CD4-positive, alpha-beta T cell (primary cell): ENCODE data around the gene FZD1. TPM values are rescaled to one million over a fixed set of nuclear protein-coding genes. Genes with fewer than 3 reads are reported as not detected.

ENCODE experiments used
- ATAC-seq: fragments of 200-7000 bp; cut with Tn5 transposase; one replicate; pipeline ENCODE4 v1.10.0; 2022; ENCODE audit warnings: mild to moderate bottlenecking; ENCODE audit not compliant: poor library complexity
- CTCF ChIA-PET: fragments of 350-600 bp; sonication (Branson Sonifier 250); formaldehyde crosslinking; loops from one replicate; lab custom pipeline; 2021; ENCODE audit warnings: antibody characterized with exemption, inconsistent platforms; lab: Charles Lee
- POLR2A ChIA-PET: fragments of 350-600 bp; sonication (Branson Sonifier 250); formaldehyde crosslinking; loops from one replicate; lab custom pipeline; 2021; ENCODE audit warnings: antibody characterized with exemption, inconsistent platforms; lab: Charles Lee
- DNase-seq, 14 experiments: peaks; one replicate each; pipeline ENCODE4 v3.0.0-alpha.2; 2013 to 2020; ENCODE audit warnings: mixed read lengths in 2 of 14
- H3K27ac ChIP-seq, 2 donors: one replicate each; pipeline versions ENCODE4 v1.5.1 to v1.7.0; 2013; ENCODE audit warnings: low read length in 2 of 2, low read depth in 1 of 2, mild to moderate bottlenecking in 1 of 2
- H3K27me3 ChIP-seq, 2 experiments: 1 replicate in 1 of 2; 2 replicates in 1 of 2; pipeline versions ENCODE4 v1.6.1 to v1.7.0; 2013; ENCODE audit warnings: low read length in 2 of 2, control low read depth in 1 of 2, mild to moderate bottlenecking in 1 of 2, moderate library complexity in 1 of 2; ENCODE audit not compliant: insufficient read depth in 2 of 2, control insufficient read depth in 1 of 2
- H3K36me3 ChIP-seq: one replicate; pipeline ENCODE4 v1.6.1; 2013; ENCODE audit warnings: low read length, control low read depth; ENCODE audit not compliant: insufficient read depth
- H3K4me1 ChIP-seq: one replicate; pipeline ENCODE4 v1.6.1; 2013; ENCODE audit warnings: low read length, control low read depth; ENCODE audit not compliant: insufficient read depth
- H3K4me3 ChIP-seq: one replicate; pipeline ENCODE4 v1.5.1; 2013; ENCODE audit warnings: mild to moderate bottlenecking, low read length, moderate library complexity
- H3K9me3 ChIP-seq, 2 experiments: 1 replicate in 1 of 2; 2 replicates in 1 of 2; pipeline versions ENCODE4 v1.6.1 to v1.7.0; 2013; ENCODE audit warnings: low read length in 2 of 2, mild to moderate bottlenecking in 2 of 2, control low read depth in 1 of 2, moderate library complexity in 1 of 2; ENCODE audit not compliant: control insufficient read depth in 1 of 2, insufficient read depth in 1 of 2
- H3K27ac Mint-ChIP-seq: one replicate; pipeline ENCODE4 v1.8.0; 2020; ENCODE audit warnings: mixed read lengths
- H3K27me3 Mint-ChIP-seq: one replicate; pipeline ENCODE4 v1.8.0; 2021; ENCODE audit warnings: mixed read lengths
- H3K36me3 Mint-ChIP-seq: one replicate; pipeline ENCODE4 v1.8.0; 2021; ENCODE audit warnings: low read depth, mixed read lengths
- H3K4me1 Mint-ChIP-seq: one replicate; pipeline ENCODE4 v1.8.0; 2021; ENCODE audit warnings: low read depth, mixed read lengths
- H3K4me3 Mint-ChIP-seq: one replicate; pipeline ENCODE4 v1.8.0; 2020; ENCODE audit warnings: mild to moderate bottlenecking, mixed read lengths
- H3K9me3 Mint-ChIP-seq: one replicate; pipeline ENCODE4 v1.8.0; 2020; ENCODE audit warnings: mixed read lengths
- intact Hi-C, 2 experiments: fragments of 100-400 bp; cut with DNase I in 1 of 2; cut with micrococcal nuclease in 1 of 2; formaldehyde crosslinking; loops; one replicate each; pipeline versions ENCODE4 v1.15.1 to v1.9.0; 2023 to 2025; cut with DNase I, micrococcal nuclease
- total RNA-seq, 174 experiments: library from RNA in 2 of 174; stranded (reverse) in 2 of 174; gene quantifications; one replicate each; pipeline ENCODE4 v1.2.3 and lab custom pipeline; 2021 to 2026
- TF ChIP-seq, protein P1 (sequence below): fragments of 200-600 bp; IDR thresholded peaks from one replicate; pipeline ENCODE4 v1.8.0; 2022; ENCODE audit warnings: antibody characterized with exemption, mild to moderate bottlenecking

Gene FZD1
- total RNA-seq, 2 experiments from 2014 or later: 0.22 to 0.28 TPM

DNA sequence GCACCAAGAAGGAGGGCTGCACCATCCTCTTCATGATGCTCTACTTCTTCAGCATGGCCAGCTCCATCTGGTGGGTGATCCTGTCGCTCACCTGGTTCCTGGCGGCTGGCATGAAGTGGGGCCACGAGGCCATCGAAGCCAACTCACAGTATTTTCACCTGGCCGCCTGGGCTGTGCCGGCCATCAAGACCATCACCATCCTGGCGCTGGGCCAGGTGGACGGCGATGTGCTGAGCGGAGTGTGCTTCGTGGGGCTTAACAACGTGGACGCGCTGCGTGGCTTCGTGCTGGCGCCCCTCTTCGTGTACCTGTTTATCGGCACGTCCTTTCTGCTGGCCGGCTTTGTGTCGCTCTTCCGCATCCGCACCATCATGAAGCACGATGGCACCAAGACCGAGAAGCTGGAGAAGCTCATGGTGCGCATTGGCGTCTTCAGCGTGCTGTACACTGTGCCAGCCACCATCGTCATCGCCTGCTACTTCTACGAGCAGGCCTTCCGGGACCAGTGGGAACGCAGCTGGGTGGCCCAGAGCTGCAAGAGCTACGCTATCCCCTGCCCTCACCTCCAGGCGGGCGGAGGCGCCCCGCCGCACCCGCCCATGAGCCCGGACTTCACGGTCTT, 1.9 kb downstream of the FZD1 start:
- Mint-ChIP-seq H3K4me3 (peak overlapping the region; percentile 88), H3K27ac (no peak overlapping the region), H3K36me3 (no peaks in the 10 kb centered on the region), H3K4me1 (no peaks in the 10 kb centered on the region), H3K27me3 (peaks cover 29% of the 10 kb centered on the region), H3K9me3 (no peaks in the 10 kb centered on the region)
- Histone ChIP-seq H3K4me1 (peaks cover 13% of the 10 kb centered on the region), H3K27ac (no peak overlapping the region), H3K27me3 (peaks cover 30 to 39% of the 10 kb centered on the region in 2 experiments), H3K36me3 (no peaks in the 10 kb centered on the region), H3K4me3 (peak overlapping the region; percentile 44), H3K9me3 (peaks cover 0 to 33% of the 10 kb centered on the region in 2 experiments)
- DNase-seq (peak in 1 of 14 experiments; percentile 11), ATAC-seq (no peak)
- intact Hi-C loops: loop anchor here (10.0 kb wide), 1 partner anchor 181 kb away; no protein-coding TSS in a partner anchor
- ChIA-PET CTCF (no interaction called here), POLR2A (no interaction called here)
- TF ChIP-seq, protein P1, sequence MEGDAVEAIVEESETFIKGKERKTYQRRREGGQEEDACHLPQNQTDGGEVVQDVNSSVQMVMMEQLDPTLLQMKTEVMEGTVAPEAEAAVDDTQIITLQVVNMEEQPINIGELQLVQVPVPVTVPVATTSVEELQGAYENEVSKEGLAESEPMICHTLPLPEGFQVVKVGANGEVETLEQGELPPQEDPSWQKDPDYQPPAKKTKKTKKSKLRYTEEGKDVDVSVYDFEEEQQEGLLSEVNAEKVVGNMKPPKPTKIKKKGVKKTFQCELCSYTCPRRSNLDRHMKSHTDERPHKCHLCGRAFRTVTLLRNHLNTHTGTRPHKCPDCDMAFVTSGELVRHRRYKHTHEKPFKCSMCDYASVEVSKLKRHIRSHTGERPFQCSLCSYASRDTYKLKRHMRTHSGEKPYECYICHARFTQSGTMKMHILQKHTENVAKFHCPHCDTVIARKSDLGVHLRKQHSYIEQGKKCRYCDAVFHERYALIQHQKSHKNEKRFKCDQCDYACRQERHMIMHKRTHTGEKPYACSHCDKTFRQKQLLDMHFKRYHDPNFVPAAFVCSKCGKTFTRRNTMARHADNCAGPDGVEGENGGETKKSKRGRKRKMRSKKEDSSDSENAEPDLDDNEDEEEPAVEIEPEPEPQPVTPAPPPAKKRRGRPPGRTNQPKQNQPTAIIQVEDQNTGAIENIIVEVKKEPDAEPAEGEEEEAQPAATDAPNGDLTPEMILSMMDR: no peak

DNA sequence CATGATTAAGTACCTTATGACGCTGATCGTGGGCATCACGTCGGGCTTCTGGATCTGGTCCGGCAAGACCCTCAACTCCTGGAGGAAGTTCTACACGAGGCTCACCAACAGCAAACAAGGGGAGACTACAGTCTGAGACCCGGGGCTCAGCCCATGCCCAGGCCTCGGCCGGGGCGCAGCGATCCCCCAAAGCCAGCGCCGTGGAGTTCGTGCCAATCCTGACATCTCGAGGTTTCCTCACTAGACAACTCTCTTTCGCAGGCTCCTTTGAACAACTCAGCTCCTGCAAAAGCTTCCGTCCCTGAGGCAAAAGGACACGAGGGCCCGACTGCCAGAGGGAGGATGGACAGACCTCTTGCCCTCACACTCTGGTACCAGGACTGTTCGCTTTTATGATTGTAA, 2.5 kb downstream of the FZD1 start:
- ChIA-PET CTCF (no interaction called here), POLR2A (no interaction called here)
- H3K4me3 ChIP-seq: no peak overlapping the region

DNA sequence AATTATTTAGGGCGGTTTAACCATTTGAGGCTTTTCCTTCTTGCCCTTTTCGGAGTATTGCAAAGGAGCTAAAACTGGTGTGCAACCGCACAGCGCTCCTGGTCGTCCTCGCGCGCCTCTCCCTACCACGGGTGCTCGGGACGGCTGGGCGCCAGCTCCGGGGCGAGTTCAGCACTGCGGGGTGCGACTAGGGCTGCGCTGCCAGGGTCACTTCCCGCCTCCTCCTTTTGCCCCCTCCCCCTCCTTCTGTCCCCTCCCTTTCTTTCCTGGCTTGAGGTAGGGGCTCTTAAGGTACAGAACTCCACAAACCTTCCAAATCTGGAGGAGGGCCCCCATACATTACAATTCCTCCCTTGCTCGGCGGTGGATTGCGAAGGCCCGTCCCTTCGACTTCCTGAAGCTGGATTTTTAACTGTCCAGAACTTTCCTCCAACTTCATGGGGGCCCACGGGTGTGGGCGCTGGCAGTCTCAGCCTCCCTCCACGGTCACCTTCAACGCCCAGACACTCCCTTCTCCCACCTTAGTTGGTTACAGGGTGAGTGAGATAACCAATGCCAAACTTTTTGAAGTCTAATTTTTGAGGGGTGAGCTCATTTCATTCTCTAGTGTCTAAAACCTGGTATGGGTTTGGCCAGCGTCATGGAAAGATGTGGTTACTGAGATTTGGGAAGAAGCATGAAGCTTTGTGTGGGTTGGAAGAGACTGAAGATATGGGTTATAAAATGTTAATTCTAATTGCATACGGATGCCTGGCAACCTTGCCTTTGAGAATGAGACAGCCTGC, 3.1 kb downstream of the FZD1 start:
- peaks cover 13% of the 10 kb centered on the region for H3K4me1 ChIP-seq
- H3K36me3 Mint-ChIP-seq: no peaks in the 10 kb centered on the region
- no peak for DNase-seq
- intact Hi-C loops: loop anchor here (10.0 kb wide), 1 partner anchor 183 kb away; no protein-coding TSS in a partner anchor
- H3K36me3 ChIP-seq: no peaks in the 10 kb centered on the region
- peak overlapping the region; percentile 69 for H3K4me3 Mint-ChIP-seq
- peaks cover 21% of the 10 kb centered on the region for H3K27me3 Mint-ChIP-seq
- H3K9me3 Mint-ChIP-seq: no peaks in the 10 kb centered on the region
- TF ChIP-seq, protein P1: no peak
- H3K27ac ChIP-seq: no peak overlapping the region
- ChIA-PET POLR2A (no interaction called here), CTCF (no interaction called here)
- no peak overlapping the region for H3K4me3 ChIP-seq
- peaks cover 30 to 31% of the 10 kb centered on the region in 2 experiments for H3K27me3 ChIP-seq
- no peak for ATAC-seq
- H3K9me3 ChIP-seq: peaks cover 0 to 33% of the 10 kb centered on the region in 2 experiments
- H3K27ac Mint-ChIP-seq: no peak overlapping the region
- H3K4me1 Mint-ChIP-seq: no peaks in the 10 kb centered on the region

More for the DNA sequence above, 2.5 kb downstream of the FZD1 start:
- Mint-ChIP-seq H3K4me3 (peak overlapping the region; percentile 66), H3K4me1 (no peaks in the 10 kb centered on the region), H3K36me3 (no peaks in the 10 kb centered on the region), H3K27me3 (peaks cover 27% of the 10 kb centered on the region), H3K9me3 (no peaks in the 10 kb centered on the region), H3K27ac (no peak overlapping the region)
- intact Hi-C loops: loop anchor here (10.0 kb wide), 1 partner anchor 182 kb away; no protein-coding TSS in a partner anchor
- H3K27ac ChIP-seq: no peak overlapping the region
- peaks cover 0 to 33% of the 10 kb centered on the region in 2 experiments for H3K9me3 ChIP-seq
- no peaks in the 10 kb centered on the region for H3K36me3 ChIP-seq
- H3K27me3 ChIP-seq: peaks cover 30 to 38% of the 10 kb centered on the region in 2 experiments
- H3K4me1 ChIP-seq: peaks cover 13% of the 10 kb centered on the region
- TF ChIP-seq, protein P1: no peak
- ATAC-seq (no peak), DNase-seq (peak in 1 of 14 experiments; percentile 3)
